ENCODE measurements around the gene CCDC116. TPM values are rescaled to one million over a fixed set of nuclear protein-coding genes. Genes with fewer than 3 reads are reported as not detected.

The CCDC116 gene
- total RNA-seq, 3 donors from 2014 or later (not counting 1 experiment from before 2014, with no cell fraction given): 0.43 TPM; not detected in 2

GRCh38 chr22:21632931-21633330 is 371 bp downstream of the CCDC116 start:
- no peaks in the 10 kb centered on the region for H3K9me3 ChIP-seq (ENCODE audit: control insufficient read depth, insufficient read depth, low read length)
- H3K27me3 ChIP-seq (ENCODE audit: control insufficient read depth, insufficient read depth, low read length): no peaks in the 10 kb centered on the region
- Mint-ChIP-seq H3K4me3 (no peak overlapping the region), H3K27me3 (ENCODE audit: low read depth in 2 of 2) (no peaks in the 10 kb centered on the region), H3K9me3 (no peaks in the 10 kb centered on the region), H3K4me1 (peaks cover 10 to 11% of the 10 kb centered on the region in 2 donors), H3K36me3 (no peaks in the 10 kb centered on the region), H3K27ac (no peak overlapping the region)
- no peak overlapping the region for H3K27ac ChIP-seq (ENCODE audit: low read length)
- H3K4me1 ChIP-seq (ENCODE audit: control insufficient read depth, insufficient read depth, low read length): peaks cover 25% of the 10 kb centered on the region
- DNase-seq (no peak), ATAC-seq (no peak)
- peaks cover 5% of the 10 kb centered on the region for H3K36me3 ChIP-seq (ENCODE audit: control insufficient read depth, insufficient read depth, low read length)
- intact Hi-C loops (cut with micrococcal nuclease): no loop called here
- no peak overlapping the region for H3K4me3 ChIP-seq (ENCODE audit: low read length)
- 97% methylated on average over 18 of the region's 18 CpGs for WGBS (ENCODE audit: insufficient coverage)
- TF ChIP-seq, protein P1, sequence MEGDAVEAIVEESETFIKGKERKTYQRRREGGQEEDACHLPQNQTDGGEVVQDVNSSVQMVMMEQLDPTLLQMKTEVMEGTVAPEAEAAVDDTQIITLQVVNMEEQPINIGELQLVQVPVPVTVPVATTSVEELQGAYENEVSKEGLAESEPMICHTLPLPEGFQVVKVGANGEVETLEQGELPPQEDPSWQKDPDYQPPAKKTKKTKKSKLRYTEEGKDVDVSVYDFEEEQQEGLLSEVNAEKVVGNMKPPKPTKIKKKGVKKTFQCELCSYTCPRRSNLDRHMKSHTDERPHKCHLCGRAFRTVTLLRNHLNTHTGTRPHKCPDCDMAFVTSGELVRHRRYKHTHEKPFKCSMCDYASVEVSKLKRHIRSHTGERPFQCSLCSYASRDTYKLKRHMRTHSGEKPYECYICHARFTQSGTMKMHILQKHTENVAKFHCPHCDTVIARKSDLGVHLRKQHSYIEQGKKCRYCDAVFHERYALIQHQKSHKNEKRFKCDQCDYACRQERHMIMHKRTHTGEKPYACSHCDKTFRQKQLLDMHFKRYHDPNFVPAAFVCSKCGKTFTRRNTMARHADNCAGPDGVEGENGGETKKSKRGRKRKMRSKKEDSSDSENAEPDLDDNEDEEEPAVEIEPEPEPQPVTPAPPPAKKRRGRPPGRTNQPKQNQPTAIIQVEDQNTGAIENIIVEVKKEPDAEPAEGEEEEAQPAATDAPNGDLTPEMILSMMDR (IDR thresholded peaks at IDR 0.05): no peak

DNA sequence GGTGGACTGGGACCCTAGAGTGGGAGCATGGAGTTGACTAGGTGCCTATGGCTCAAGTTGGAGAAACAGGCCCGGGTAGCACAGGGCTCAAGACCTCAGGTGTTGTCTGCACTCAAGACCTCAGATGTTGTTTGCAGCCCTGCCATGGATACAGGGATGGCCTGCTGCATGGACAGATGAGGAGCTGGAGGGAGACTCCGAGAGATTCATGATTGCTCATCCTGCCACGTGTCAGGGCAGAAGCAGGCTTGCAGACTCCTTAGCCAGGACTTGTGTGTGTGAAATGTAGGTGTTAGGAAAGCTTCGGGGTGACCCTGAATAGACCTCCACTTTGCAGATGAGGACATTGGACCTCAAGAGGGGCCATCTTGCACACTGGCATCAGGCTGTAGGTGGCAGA is 921 bp downstream of the CCDC116 start:
- Histone ChIP-seq H3K4me3 (ENCODE audit: low read length) (no peak overlapping the region), H3K4me1 (ENCODE audit: control insufficient read depth, insufficient read depth, low read length) (peaks cover 20% of the 10 kb centered on the region), H3K36me3 (ENCODE audit: control insufficient read depth, insufficient read depth, low read length) (peaks cover 1% of the 10 kb centered on the region), H3K27ac (ENCODE audit: low read length) (no peak overlapping the region), H3K9me3 (ENCODE audit: control insufficient read depth, insufficient read depth, low read length) (no peaks in the 10 kb centered on the region), H3K27me3 (ENCODE audit: control insufficient read depth, insufficient read depth, low read length) (no peaks in the 10 kb centered on the region)
- ATAC-seq (no peak), DNase-seq (no peak)
- H3K36me3 Mint-ChIP-seq: no peaks in the 10 kb centered on the region
- WGBS (ENCODE audit: insufficient coverage): 90% methylated on average over 4 of the region's 4 CpGs
- no peak overlapping the region for H3K27ac Mint-ChIP-seq
- no peak overlapping the region for H3K4me3 Mint-ChIP-seq
- H3K27me3 Mint-ChIP-seq (ENCODE audit: low read depth in 2 of 2): no peaks in the 10 kb centered on the region
- H3K4me1 Mint-ChIP-seq: peaks cover 5% of the 10 kb centered on the region in 2 donors
- H3K9me3 Mint-ChIP-seq: no peaks in the 10 kb centered on the region
- intact Hi-C loops (cut with micrococcal nuclease): no loop called here
- TF ChIP-seq, protein P1 (IDR thresholded peaks at IDR 0.05): no peak

- ATAC-seq (no peak), DNase-seq (no peak)
- Mint-ChIP-seq H3K27ac (no peak overlapping the region), H3K4me3 (no peak overlapping the region), H3K4me1 (peaks cover 3% of the 10 kb centered on the region in 2 donors), H3K9me3 (no peaks in the 10 kb centered on the region), H3K36me3 (no peaks in the 10 kb centered on the region), H3K27me3 (ENCODE audit: low read depth in 2 of 2) (no peaks in the 10 kb centered on the region)
- intact Hi-C loops (cut with micrococcal nuclease): no loop called here
- no peak overlapping the region for H3K27ac ChIP-seq (ENCODE audit: low read length)
- 97% methylated on average over 16 of the region's 16 CpGs for WGBS (ENCODE audit: insufficient coverage)
- H3K27me3 ChIP-seq (ENCODE audit: control insufficient read depth, insufficient read depth, low read length): no peaks in the 10 kb centered on the region
- peaks cover 14% of the 10 kb centered on the region for H3K4me1 ChIP-seq (ENCODE audit: control insufficient read depth, insufficient read depth, low read length)
- no peaks in the 10 kb centered on the region for H3K36me3 ChIP-seq (ENCODE audit: control insufficient read depth, insufficient read depth, low read length)
- TF ChIP-seq, protein P1 (IDR thresholded peaks at IDR 0.05): no peak
- H3K4me3 ChIP-seq (ENCODE audit: low read length): no peak overlapping the region
- no peaks in the 10 kb centered on the region for H3K9me3 ChIP-seq (ENCODE audit: control insufficient read depth, insufficient read depth, low read length)
Measured at GRCh38 chr22:21634081-21634480, 1.5 kb downstream of the CCDC116 start.

GRCh38 chr22:21634844-21635243 is 2.3 kb downstream of the CCDC116 start:
- no peaks in the 10 kb centered on the region for H3K9me3 ChIP-seq (ENCODE audit: control insufficient read depth, insufficient read depth, low read length)
- Mint-ChIP-seq H3K9me3 (no peaks in the 10 kb centered on the region), H3K27ac (no peak overlapping the region), H3K36me3 (no peaks in the 10 kb centered on the region), H3K27me3 (ENCODE audit: low read depth in 2 of 2) (no peaks in the 10 kb centered on the region), H3K4me3 (no peak overlapping the region), H3K4me1 (no peaks in the 10 kb centered on the region)
- H3K27me3 ChIP-seq (ENCODE audit: control insufficient read depth, insufficient read depth, low read length): no peaks in the 10 kb centered on the region
- WGBS (ENCODE audit: insufficient coverage): 80% methylated on average over 19 of the region's 19 CpGs
- H3K36me3 ChIP-seq (ENCODE audit: control insufficient read depth, insufficient read depth, low read length): no peaks in the 10 kb centered on the region
- no peak overlapping the region for H3K27ac ChIP-seq (ENCODE audit: low read length)
- peaks cover 12% of the 10 kb centered on the region for H3K4me1 ChIP-seq (ENCODE audit: control insufficient read depth, insufficient read depth, low read length)
- H3K4me3 ChIP-seq (ENCODE audit: low read length): no peak overlapping the region
- ATAC-seq: no peak
- TF ChIP-seq, protein P1 (IDR thresholded peaks at IDR 0.05): no peak
- no peak for DNase-seq
- intact Hi-C loops (cut with micrococcal nuclease): no loop called here
